ENCODE data around the gene TYRO3. TPM values are rescaled to one million over a fixed set of nuclear protein-coding genes. Genes with fewer than 3 reads are reported as not detected.

TYRO3 gene
- polyA plus RNA-seq, 3 donors = 13.2 to 76.9 (median 17.5) TPM

GRCh38 chr15:41627203-41627602, 68.2 kb downstream of the TYRO3 start:
- 97 to 100% (median 98%) methylated on average over 1 of the region's 1 CpG for WGBS, 3 donors

GRCh38 chr15:41629463-41629862, 70.5 kb downstream of the TYRO3 start:
- WGBS, 3 donors = 94 to 96% (median 96%) methylated on average over 4 of the region's 4 CpGs
- H3K27ac ChIP-seq (ENCODE audit: low read depth, low read length) = no peak overlapping the region

More at GRCh38 chr15:41627203-41627602, 68.2 kb downstream of the TYRO3 start:
- H3K27ac ChIP-seq (ENCODE audit: low read depth, low read length) = no peak overlapping the region

DNA sequence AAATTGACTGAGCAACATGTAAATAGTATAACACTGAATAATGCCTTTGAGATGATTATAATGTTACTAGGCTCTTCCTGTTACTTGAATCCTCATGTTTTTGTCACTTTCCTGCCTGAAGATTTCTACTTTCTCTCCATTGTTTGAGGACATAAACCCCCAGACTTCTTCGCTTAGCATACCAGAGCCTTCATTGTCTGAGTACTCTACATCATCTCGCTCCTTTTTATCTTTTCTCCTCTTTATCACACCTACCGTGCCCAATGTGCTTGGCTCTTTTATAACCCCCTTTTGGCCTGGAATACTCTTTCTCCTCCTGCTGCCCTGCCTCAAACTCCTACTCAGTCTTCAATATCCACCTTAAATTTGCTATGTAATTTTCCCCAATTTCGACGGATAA, 70.9 kb downstream of the TYRO3 start:
- WGBS, 3 donors = 71 to 82% (median 81%) methylated on average over 5 of the region's 5 CpGs
- no peak overlapping the region for H3K27ac ChIP-seq (ENCODE audit: low read depth, low read length)

DNA sequence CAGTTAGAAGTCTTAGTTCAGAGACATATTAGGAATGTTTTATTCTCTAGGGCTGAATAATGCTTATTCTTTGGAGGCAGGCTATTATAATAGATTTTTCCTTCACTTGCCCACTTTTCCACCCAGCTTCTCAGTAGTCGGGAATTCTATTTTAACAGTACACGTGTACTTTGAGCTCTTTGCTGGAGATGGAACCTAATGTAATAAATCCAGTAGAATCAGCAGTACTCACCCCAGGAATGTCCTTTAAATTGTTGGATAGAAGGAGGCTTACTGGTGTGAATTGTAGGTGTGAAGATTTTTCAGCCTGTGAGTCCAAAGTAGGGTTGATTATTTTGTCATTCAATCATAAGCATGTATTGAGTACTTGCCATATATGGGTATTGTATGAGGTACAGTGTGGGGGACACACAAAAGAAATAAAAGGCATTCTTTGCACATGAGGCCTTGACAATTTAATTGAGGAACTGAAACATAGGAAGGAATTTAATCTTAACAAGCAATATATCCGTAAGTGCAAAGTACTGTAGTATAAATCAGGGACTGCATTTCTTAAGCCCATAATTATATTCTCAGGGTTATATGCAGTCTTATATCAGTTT, 71.7 kb downstream of the TYRO3 start:
- H3K27ac ChIP-seq (ENCODE audit: low read depth, low read length) = no peak overlapping the region
- WGBS, 3 donors = 64 to 75% (median 67%) methylated on average over 3 of the region's 3 CpGs

- 80 to 86% (median 85%) methylated on average over 3 of the region's 3 CpGs for WGBS, 3 donors
- H3K27ac ChIP-seq (ENCODE audit: low read depth, low read length) = no peak overlapping the region
Measured at GRCh38 chr15:41631880-41632470, 73.0 kb downstream of the TYRO3 start.

Other genes starting within 250 kb of the TYRO3 start
- under 1 TPM in 2 of 3 donors, not detected in 1; 0.39 to 0.48 TPM for gene OIP5, start 226.6 kb upstream of the TYRO3 start, polyA plus RNA-seq
- 1 to 10 TPM in 2 of 3 donors, under 1 TPM in 1; 0.95 to 2.0 (median 1.1) TPM for gene NUSAP1, start 226.3 kb upstream of the TYRO3 start, polyA plus RNA-seq
- 10 to 100 TPM; 11.1 to 23.8 (median 16.6) TPM for gene NDUFAF1, start 156.7 kb upstream of the TYRO3 start, polyA plus RNA-seq
- 10 to 100 TPM in 2 of 3 donors, 1 to 10 TPM in 1; 7.7 to 22.9 (median 16.3) TPM for gene RTF1, start 142.1 kb upstream of the TYRO3 start, polyA plus RNA-seq
- 1 to 10 TPM in 1 of 3 donors, under 1 TPM in 2; 0.34 to 2.3 (median 0.79) TPM for gene ITPKA, start 65.3 kb upstream of the TYRO3 start, polyA plus RNA-seq
- 1 to 10 TPM in 1 of 3 donors, under 1 TPM in 2; 0.39 to 1.0 (median 0.86) TPM for gene LTK, start 45.4 kb upstream of the TYRO3 start, polyA plus RNA-seq
- gene RPAP1, start 15.0 kb upstream of the TYRO3 start, polyA plus RNA-seq = 10 to 100 TPM; 10.9 to 15.7 (median 15.7) TPM
- gene MGA, start 101.2 kb downstream of the TYRO3 start, polyA plus RNA-seq = 1 to 10 TPM; 2.9 to 5.3 (median 3.4) TPM
- gene MAPKBP1, start 215.3 kb downstream of the TYRO3 start, polyA plus RNA-seq = 10 to 100 TPM in 1 of 3 donors, 1 to 10 TPM in 2; 4.0 to 15.1 (median 8.7) TPM

Data from adipose tissue (tissue), 3 donors.